GM12865 (cell line): ENCODE measurements around the gene MBP.

Experiments used
- DNase-seq: peaks from one replicate; pipeline ENCODE4 v3.0.0; 2010; ENCODE audit warnings: low read depth
- H3K4me3 ChIP-seq: 2 replicates; pipeline ENCODE4 v1.5.1; 2011; ENCODE audit warnings: mild to moderate bottlenecking, low read depth, low read length, control low read depth
- TF ChIP-seq, protein P1 (sequence below): IDR thresholded peaks from 2 replicates; pipeline ENCODE4 v1.5.1; 2011; ENCODE audit warnings: low read length, control low read depth, low read depth, inconsistent platforms; ENCODE audit not compliant: insufficient read depth; ENCODE audit errors: missing control alignments

MBP gene

GRCh38 chr18:77096936-77097886 is 35.4 kb downstream of the MBP start:
- TF ChIP-seq, protein P1, sequence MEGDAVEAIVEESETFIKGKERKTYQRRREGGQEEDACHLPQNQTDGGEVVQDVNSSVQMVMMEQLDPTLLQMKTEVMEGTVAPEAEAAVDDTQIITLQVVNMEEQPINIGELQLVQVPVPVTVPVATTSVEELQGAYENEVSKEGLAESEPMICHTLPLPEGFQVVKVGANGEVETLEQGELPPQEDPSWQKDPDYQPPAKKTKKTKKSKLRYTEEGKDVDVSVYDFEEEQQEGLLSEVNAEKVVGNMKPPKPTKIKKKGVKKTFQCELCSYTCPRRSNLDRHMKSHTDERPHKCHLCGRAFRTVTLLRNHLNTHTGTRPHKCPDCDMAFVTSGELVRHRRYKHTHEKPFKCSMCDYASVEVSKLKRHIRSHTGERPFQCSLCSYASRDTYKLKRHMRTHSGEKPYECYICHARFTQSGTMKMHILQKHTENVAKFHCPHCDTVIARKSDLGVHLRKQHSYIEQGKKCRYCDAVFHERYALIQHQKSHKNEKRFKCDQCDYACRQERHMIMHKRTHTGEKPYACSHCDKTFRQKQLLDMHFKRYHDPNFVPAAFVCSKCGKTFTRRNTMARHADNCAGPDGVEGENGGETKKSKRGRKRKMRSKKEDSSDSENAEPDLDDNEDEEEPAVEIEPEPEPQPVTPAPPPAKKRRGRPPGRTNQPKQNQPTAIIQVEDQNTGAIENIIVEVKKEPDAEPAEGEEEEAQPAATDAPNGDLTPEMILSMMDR = no peak
- no peak for DNase-seq
- no peak overlapping the region for H3K4me3 ChIP-seq

DNA sequence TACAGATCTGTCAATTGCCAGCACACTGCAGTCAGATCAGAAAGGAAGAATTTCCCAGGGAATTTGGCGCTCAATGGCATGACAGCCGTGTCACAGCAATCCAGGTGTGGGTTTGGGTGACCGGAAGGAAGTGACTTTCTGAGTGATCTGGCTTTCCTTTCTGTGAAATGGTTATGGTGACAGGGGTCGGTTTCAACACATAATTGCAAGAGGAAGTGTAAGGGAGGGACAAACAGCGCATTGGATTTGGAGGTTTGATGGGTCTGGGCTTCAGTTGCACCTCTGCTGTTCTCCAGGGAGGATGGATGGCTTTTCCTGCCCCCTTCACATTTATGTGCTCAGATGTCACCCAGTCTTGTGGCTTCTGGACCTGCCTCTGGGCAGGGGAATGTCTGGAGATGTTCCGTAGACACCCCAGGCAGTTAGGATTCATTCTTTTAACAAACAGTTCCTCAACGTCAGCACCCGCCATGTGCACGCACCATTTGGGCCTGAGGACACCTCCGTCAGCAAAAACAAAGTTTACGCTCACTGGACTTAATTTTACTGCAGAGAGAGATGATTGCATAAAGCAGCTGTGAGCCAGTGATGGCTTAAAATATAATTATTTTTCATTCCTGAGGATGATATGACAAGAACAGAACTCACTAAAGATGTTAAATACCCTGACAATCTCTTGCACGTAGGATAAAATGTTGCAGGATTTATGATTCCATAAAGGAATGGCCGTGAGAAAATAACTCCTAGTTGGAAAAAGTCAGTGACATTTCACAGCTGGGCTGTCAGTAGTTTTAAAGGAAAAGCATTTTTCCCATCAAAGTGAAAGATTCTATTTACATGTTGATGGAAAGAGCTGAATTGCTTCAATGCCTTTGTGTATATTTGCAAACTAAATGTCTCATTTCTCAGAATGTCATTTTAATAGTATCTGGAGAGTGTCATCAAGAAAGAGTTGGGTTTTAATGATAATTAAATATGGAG is 36.9 kb downstream of the MBP start:
- no peak overlapping the region for H3K4me3 ChIP-seq
- no peak for DNase-seq
- TF ChIP-seq, protein P1 = no peak

DNA sequence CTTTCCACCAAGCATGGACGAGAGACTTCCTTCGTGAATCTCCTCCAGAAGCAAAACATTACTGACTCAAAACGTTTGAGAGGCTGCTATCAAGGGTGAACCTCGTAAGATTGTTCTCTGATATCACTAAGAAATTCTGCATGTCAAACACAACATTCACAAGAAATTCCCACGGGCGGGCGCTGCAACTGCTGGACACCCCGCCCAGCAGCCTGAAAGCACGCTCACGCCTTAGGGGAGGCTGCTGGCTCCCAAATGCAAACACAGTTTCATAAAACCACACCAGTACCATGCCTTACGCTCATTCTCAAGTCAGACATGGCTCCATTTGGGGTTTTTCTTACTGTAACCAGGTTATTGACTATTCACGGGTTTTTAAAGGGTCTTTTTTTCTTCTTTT is 39.0 kb downstream of the MBP start:
- TF ChIP-seq, protein P1 = no peak
- no peak for DNase-seq
- H3K4me3 ChIP-seq = no peak overlapping the region

GRCh38 chr18:77093067-77093430 is 39.5 kb downstream of the MBP start:
- TF ChIP-seq, protein P1 = no peak
- H3K4me3 ChIP-seq = no peak overlapping the region
- no peak for DNase-seq

DNA sequence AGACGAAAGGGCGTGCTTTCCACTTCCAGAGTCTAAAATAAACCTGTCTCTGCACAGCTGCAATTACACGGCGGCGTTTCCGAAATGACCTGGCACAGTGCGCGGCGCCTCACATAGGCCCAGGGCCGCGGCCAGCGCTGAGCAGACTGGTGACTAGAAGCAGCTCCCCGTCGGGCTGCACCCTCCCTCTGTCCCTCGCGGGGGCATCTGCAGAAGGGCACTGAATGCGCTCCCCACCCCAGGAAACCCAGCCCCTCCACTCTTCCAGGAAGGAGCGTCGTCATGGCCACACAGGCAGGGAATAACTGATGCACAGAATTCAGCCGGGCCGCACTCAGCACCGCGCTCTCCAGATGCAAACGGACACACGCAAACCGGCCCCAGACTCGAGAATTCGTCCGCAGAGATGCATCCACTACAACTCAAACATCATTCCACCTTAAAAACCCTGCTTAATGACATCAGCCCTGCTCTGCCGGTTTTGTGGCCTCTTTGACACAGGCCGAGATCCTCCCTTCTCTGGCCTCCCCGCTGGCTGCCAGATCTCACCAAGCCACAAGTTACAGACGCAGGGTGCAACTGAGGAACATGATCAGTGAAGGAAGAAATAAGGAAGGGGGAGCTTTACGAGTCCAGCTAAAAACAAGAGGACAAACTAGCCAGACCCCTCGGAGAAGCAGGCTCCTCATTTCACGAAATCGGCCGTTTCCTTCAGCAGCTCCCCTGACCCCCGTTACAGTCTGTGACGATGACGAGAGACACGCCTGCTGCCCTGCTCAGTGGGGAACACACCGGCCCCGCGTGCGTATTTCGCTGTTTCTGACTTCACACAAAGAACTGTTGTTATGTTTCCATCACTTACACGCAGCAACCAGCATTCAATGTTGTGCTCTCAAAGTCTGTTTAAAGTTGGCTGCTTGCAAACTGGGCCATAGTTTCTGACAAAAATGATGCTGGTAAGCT is 40.2 kb downstream of the MBP start:
- DNase-seq = no peak
- TF ChIP-seq, protein P1 = no peak
- no peak overlapping the region for H3K4me3 ChIP-seq

- no peak for DNase-seq
- TF ChIP-seq, protein P1 = no peak
- H3K4me3 ChIP-seq = no peak overlapping the region
These were observed 41.2 kb downstream of the MBP start for GRCh38 chr18:77091366-77091765.
